Heart right ventricle (tissue), 16 donors: ENCODE results near the gene TOP2A. TPM values are rescaled to one million over a fixed set of nuclear protein-coding genes. Genes with fewer than 3 reads are reported as not detected.

Experiments
- ATAC-seq, 8 donors: fragments of 200-7000 bp; cut with Tn5 transposase; one replicate each; pipeline ENCODE4 v1.9.1; 2020; ENCODE audit warnings: mild to moderate bottlenecking in 8 of 8, moderate library complexity in 8 of 8, moderate number of reproducible peaks in 1 of 8
- DNase-seq, 2 donors: peaks; one replicate each; pipeline ENCODE4 v3.0.0-alpha.2; 2020
- H3K27ac ChIP-seq, 10 donors: fragments of 200-600 bp; sonication (generic) in 2 of 10; one replicate each; pipeline versions ENCODE4 v1.5.0 to v1.8.0; 2020 to 2022; ENCODE audit warnings: mild to moderate bottlenecking in 3 of 10
- H3K27me3 ChIP-seq, 7 donors: fragments of 200-600 bp; one replicate each; pipeline ENCODE4 v1.8.0; 2021 to 2022; ENCODE audit warnings: mild to moderate bottlenecking in 2 of 7
- H3K36me3 ChIP-seq, 9 donors: fragments of 200-600 bp; sonication (generic) in 1 of 9; one replicate each; pipeline versions ENCODE4 v1.5.0 to v1.8.0; 2020 to 2022; ENCODE audit warnings: mild to moderate bottlenecking in 2 of 9
- H3K4me1 ChIP-seq, 9 donors: fragments of 200-600 bp; sonication (generic) in 1 of 9; one replicate each; pipeline versions ENCODE4 v1.5.0 to v1.8.0; 2020 to 2022; ENCODE audit warnings: mild to moderate bottlenecking in 4 of 9
- H3K4me3 ChIP-seq, 10 donors: fragments of 200-600 bp; sonication (generic) in 2 of 10; one replicate each; pipeline versions ENCODE4 v1.5.0 to v1.8.0; 2020 to 2022; ENCODE audit warnings: mild to moderate bottlenecking in 7 of 10, moderate library complexity in 2 of 10
- H3K9me3 ChIP-seq, 11 donors: fragments of 200-600 bp in 10 of 11; sonication (generic) in 2 of 11; one replicate each; pipeline versions ENCODE4 v1.5.0 to v1.8.0; 2013 to 2022; ENCODE audit warnings: mild to moderate bottlenecking in 2 of 11, control low read depth in 1 of 11, moderate library complexity in 1 of 11
- WGBS, 2 donors: extraction: QIAGEN DNeasy Blood & Tissue Kit; methylation state at CpG; one replicate each; pipeline ENCODE4 v1.1.7; 2013; ENCODE audit warnings: inconsistent platforms in 1 of 2; 5-methylcytosine and 5-hydroxymethylcytosine counted together
- intact Hi-C, 10 donors: fragments of 100-400 bp; cut with DNase I; formaldehyde crosslinking; loops; one replicate each; pipeline versions ENCODE4 v1.11.1 to v1.14.2; 2022
- polyA plus RNA-seq, 2 donors: library from polyadenylated mRNA; stranded (reverse); fragments of 200-250 nt; gene quantifications; one replicate each; pipeline ENCODE4 v1.2.3, GENCODE V29; 2013
- total RNA-seq, 10 donors: library from RNA; stranded (reverse); fragmentation: NEBNext Ultra II Directional in 3 of 10; extraction: Animal tissue kit (Norgen Biotek cat#: 25700) in 3 of 10; gene quantifications; one replicate each; pipeline versions ENCODE4 v1.2.1 to v1.2.4, GENCODE V29; 2021 to 2023
- TF ChIP-seq, protein P1 (sequence below), 9 donors: fragments of 200-600 bp; sonication (generic) in 2 of 9; IDR thresholded peaks; one replicate each; pipeline versions ENCODE4 v1.5.0 to v1.8.0; 2021 to 2022; ENCODE audit warnings: antibody characterized with exemption in 9 of 9, mild to moderate bottlenecking in 5 of 9, moderate library complexity in 1 of 9
- donor health status: Arrhythmogenic right ventricular cardiomyopathy.
- donor health status: ischemic (EF 13 %, LVEDD 7.1; RV severe dilation, severe dysfunction).
- donor health status: healthy with polysubstance abuse.
- donor health status: DM: no; HTN: yes; CAD: no.
- donor health status: DM: no; HTN: no; CAD: no.
- donor health status: ischemic (EF 25% LVEDD 6.9; RV normal size, moderate dysfunction).
- donor health status: ischemic (EF 25% LVEDD 5.7; RV mildly dilated, moderate dysfunction).
- donor health status: healthy.
- donor health status: DM: yes; HTN: yes; CAD: no.
- donor health status: Ischemic cardiomyopathy.
- donor health status: ischemic (EF 35%, LVEDD 5.7; RV mildly dilated, moderate dysfunction).
- donor health status: nonischemic (EF 11% LVEDD 7.7; RV severe dilation, severe dysfunction).
- donor health status: DM: yes; HTN: yes; CAD: no.
- donor health status: PGD.
- donor health status: ischemic (EF 29% LVEDD 5.4; RV normal size, mild dysfunction).
- donor health status: nonischemic (EF 23%, LVEDD 6.1; RV moderate dilation, normal function).

The TOP2A gene
- total and polyA plus RNA-seq, 12 donors = 0.17 to 20.0 (median 1.0) TPM

GRCh38 chr17:40443196-40443987 is 25.7 kb upstream of the TOP2A start, which contains the start of gene IGFBP4:
Gene IGFBP4 (plus strand): TSS chr17:40443450. CDS start chr17:40443736, 286 bp downstream.
- Histone ChIP-seq H3K4me3 (peak within 1 kb of the TSS; percentile 66 to 89 (median 82)), H3K27ac (peak within 1 kb of the TSS; percentile 89 to 99 (median 96)), H3K27me3 (peaks cover 0 to 15% (median 0%) of the 10 kb centered on the region in 7 donors), H3K36me3 (peaks cover 0 to 13% (median 0%) of the 10 kb centered on the region in 9 donors), H3K4me1 (peaks cover 12 to 57% (median 46%) of the 10 kb centered on the region in 9 donors), H3K9me3 (no peaks in the 10 kb centered on the region)
- WGBS, 2 donors = 1% methylated on average over 92 to 97 of the region's 98 CpGs
- TF ChIP-seq, protein P1, sequence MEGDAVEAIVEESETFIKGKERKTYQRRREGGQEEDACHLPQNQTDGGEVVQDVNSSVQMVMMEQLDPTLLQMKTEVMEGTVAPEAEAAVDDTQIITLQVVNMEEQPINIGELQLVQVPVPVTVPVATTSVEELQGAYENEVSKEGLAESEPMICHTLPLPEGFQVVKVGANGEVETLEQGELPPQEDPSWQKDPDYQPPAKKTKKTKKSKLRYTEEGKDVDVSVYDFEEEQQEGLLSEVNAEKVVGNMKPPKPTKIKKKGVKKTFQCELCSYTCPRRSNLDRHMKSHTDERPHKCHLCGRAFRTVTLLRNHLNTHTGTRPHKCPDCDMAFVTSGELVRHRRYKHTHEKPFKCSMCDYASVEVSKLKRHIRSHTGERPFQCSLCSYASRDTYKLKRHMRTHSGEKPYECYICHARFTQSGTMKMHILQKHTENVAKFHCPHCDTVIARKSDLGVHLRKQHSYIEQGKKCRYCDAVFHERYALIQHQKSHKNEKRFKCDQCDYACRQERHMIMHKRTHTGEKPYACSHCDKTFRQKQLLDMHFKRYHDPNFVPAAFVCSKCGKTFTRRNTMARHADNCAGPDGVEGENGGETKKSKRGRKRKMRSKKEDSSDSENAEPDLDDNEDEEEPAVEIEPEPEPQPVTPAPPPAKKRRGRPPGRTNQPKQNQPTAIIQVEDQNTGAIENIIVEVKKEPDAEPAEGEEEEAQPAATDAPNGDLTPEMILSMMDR (IDR thresholded peaks at IDR 0.05) = peak; percentile 16 to 57 (median 45)
- peak; percentile 85 to 86 for DNase-seq
- peak; percentile 68 to 78 (median 73) for ATAC-seq
- intact Hi-C loops = loop anchor here in 8 of 10 donors (1.0 to 10.0 kb wide), 8 partner anchors 33 to 1241 kb away; partner anchors contain the start of genes EIF1 (in 1 of the 8) and GJD3 (in 1 of the 8)

GRCh38 chr17:40442392-40443195 is 24.9 kb upstream of the TOP2A start:
- Histone ChIP-seq H3K36me3 (peaks cover 0 to 11% (median 0%) of the 10 kb centered on the region in 9 donors), H3K9me3 (no peaks in the 10 kb centered on the region), H3K27me3 (peaks cover 0 to 15% (median 0%) of the 10 kb centered on the region in 7 donors), H3K27ac (peak overlapping the region; percentile 89 to 99 (median 96)), H3K4me1 (peaks cover 10 to 51% (median 42%) of the 10 kb centered on the region in 9 donors), H3K4me3 (peak overlapping the region; percentile 66 to 89 (median 82))
- DNase-seq (peak; percentile 59 to 68), ATAC-seq (peak; percentile 6 to 45 (median 32))
- intact Hi-C loops = loop anchor here in 8 of 10 donors (1.0 to 10.0 kb wide), 8 partner anchors 34 to 1242 kb away; partner anchors contain the start of genes EIF1 (in 1 of the 8) and GJD3 (in 1 of the 8)
- 33 to 34% methylated on average over 29 of the region's 29 CpGs for WGBS, 2 donors
- TF ChIP-seq, protein P1 (IDR thresholded peaks at IDR 0.05) = no peak

DNA sequence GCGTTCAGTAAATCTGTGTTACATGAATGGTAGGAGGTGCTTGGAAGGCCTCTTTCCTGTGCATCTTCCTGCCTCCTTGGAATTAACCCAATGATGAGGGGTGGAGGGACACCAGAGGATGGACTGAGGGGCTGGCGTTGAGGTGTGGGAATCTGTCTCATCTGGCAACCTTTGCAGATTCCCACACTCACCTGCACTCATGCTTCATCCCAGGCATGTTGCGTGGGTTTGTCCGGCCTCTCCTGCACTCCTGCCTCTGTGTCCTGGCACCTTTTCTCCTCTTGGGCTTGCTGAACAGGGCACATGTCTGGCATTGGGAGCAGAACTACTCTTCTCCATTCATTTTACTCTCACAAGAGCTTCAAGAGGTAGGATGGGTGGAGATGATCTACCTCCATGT is 22.5 kb upstream of the TOP2A start:
- DNase-seq = no peak
- Histone ChIP-seq H3K27ac (no peak overlapping the region), H3K27me3 (peaks cover 0 to 15% (median 0%) of the 10 kb centered on the region in 7 donors), H3K9me3 (no peaks in the 10 kb centered on the region), H3K36me3 (no peaks in the 10 kb centered on the region), H3K4me3 (no peak overlapping the region), H3K4me1 (peaks cover 4 to 36% (median 24%) of the 10 kb centered on the region in 9 donors)
- ATAC-seq = no peak
- intact Hi-C loops = loop anchor here in 9 of 10 donors (2.0 to 10.0 kb wide), 10 partner anchors 37 to 1245 kb away; partner anchors contain the start of genes EIF1 (in 1 of the 9) and GJD3 (in 1 of the 9)
- 75 to 83% methylated on average over 4 of the region's 4 CpGs for WGBS, 2 donors
- TF ChIP-seq, protein P1 (IDR thresholded peaks at IDR 0.05) = no peak
